GM19463 (cell line): ENCODE results near the gene DOCK10.

Experiments used
- ATAC-seq: cut with Tn5 transposase; IDR thresholded peaks from one replicate; pipeline ENCODE4 v1.9.1; 2021; ENCODE audit warnings: mild to moderate bottlenecking, moderate library complexity; ENCODE audit not compliant: unreplicated experiment

Gene DOCK10

DNA sequence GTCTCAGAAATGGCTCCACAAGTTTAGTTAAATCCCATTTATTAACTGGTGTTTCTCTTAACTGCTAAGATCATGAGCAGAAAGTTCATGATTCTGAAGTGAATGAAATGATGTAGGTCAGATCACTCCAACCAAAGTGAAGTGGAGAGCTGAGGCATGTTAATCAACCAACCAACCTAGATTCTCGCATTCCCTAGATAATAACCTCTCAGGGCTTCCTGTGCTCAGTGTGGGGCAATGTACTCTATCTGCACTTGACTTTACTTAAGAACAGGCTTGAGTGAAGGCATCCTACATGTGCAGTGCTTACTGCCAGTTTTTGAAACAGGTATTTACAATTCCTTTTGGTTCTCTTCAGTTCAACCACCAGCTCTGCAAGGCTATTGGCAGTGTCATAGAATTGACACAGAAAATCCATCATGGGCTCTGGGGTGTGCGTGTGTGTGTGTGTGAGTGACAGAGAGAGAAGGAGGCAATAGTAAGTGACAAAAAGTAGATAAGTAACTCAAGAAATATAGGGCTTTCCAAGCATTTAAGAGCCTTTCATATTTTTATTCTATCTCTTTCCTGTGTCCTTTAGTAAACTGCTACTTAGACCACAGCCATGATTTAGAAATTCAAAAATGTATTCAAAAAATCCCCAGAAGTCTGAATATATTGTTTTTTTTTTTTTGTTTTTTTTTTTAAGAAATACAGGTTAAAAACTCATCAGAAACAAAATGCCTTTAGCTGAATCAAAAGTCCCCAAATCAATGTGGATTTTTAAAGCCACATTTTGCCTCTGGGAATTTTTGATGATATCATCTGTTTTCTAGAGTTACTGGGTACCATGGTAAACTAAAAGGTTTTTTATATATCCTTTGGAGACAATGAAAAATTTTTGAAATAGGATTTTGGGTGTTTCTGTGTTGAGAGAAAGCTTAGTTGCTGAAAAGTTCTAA is 28.6 kb downstream of the DOCK10 start:
- ATAC-seq = no peak

DNA sequence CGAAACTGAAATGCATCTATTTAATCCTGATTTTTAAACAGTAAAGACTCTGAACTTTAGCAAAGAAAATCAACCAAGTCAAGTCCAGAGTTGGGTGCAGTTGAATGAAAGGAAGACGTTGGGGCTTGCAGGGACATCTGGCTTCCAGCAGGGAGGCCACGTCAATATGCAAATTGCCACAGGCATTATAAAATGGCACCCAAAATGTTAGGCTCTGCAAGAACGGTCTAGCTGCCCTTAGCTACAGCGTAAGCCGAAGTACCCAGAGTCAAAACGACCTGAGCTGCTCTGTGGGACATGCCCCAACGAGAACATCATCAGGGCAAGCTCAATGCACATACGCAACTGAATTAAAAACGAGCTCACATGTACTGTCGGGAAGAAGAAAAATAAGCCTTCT is 30.7 kb downstream of the DOCK10 start:
- ATAC-seq = no peak

- ATAC-seq = no peak
Observed at GRCh38 chr2:225010804-225011203, 31.5 kb downstream of the DOCK10 start.

DNA sequence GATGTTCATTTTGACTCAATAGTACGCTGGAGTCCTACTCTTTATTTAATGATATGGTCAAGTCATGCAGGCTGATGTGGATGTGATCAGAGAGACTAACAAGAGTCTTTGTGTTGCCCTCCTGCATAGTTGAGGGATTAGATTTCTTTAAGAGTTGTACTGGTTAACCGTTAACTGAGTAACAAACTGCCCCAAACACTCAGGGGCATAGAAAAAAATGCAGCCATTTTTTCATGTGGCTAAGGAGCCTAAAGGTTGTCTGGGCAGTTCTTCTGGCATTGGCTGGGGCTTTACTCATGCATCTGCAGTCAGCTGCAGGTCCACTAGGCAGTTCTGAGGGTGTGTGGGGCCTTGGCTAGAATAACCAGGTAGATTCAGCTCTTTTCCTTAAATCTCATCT is 32.5 kb downstream of the DOCK10 start:
- ATAC-seq = no peak

- ATAC-seq = no peak
Observed at GRCh38 chr2:225008935-225009334, 33.3 kb downstream of the DOCK10 start.

- ATAC-seq = peak; percentile 64
Observed at GRCh38 chr2:225008179-225008856, 34.0 kb downstream of the DOCK10 start.

GRCh38 chr2:225006730-225007129 is 35.5 kb downstream of the DOCK10 start:
- ATAC-seq = no peak

GRCh38 chr2:225004597-225004996 is 37.7 kb downstream of the DOCK10 start:
- ATAC-seq = no peak

DNA sequence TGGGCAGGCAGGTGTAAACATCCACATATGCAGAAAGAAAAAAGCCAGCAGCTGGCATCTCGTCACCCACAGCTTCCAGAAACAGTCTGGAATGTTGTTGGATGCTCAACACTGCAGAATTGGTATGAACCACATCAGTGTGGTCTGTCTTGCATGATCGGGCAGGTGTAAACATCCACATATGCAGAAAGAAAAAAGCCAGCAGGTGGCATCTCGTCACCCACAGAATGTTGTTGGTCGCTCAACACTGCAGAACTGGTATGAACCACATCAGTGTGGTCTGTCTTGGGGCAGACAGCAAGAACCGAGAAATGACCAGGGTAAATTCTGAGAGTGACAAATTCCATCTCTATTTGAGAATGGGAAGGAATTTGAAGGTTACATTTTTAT is 39.6 kb downstream of the DOCK10 start:
- peak; percentile 96 for ATAC-seq

GRCh38 chr2:225002039-225002655 is 40.1 kb downstream of the DOCK10 start:
- ATAC-seq = peak; percentile 40

GRCh38 chr2:224999754-225000153 is 42.5 kb downstream of the DOCK10 start:
- ATAC-seq = no peak

GRCh38 chr2:224999321-224999720 is 42.9 kb downstream of the DOCK10 start:
- no peak for ATAC-seq

GRCh38 chr2:224997802-224998201 is 44.5 kb downstream of the DOCK10 start:
- no peak for ATAC-seq

DNA sequence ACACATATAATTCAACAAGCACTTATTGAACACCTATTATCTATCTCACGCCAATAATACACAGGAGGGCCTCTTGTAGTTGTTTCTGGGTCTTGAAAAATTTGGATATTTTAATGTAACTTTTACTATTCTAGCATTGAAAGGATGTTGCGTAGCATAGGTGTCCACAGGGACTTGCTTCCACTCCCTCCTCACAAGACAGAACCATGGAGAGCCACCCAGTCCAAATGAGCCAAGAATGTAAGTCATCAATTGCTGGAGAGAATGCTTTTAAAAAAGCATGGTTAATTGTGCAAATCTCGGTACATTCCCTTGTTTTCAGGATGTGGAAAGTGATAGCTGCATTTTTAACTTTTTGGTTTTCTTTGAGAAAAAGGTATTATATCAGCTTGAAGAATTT is 46.8 kb downstream of the DOCK10 start:
- no peak for ATAC-seq

DNA sequence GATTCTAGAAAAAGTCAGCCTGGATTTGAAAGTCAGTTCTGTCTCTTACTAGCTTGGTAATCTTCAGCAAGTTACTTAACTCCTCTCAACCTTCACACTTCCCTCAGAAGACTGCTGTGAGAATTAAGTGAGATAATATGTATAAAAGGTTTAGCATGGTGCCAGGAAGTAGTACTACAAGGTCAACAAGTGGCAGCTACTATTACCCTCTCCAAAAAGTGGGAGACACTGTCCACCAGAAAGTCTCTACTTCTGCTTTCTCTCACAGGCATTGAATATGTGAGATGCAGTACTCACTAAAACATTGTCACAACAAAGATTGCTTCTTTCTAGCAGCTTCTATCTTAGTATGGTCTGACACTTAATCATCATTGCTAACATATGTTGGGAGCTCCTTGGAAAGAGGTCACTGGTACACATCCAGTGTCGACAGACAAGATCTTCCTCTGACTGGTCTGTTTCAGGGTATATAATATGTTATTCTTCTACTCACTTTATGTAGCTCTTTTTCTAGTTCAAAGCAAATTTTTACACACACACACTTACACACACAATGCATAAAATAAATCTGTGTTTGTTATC is 47.9 kb downstream of the DOCK10 start:
- no peak for ATAC-seq

DNA sequence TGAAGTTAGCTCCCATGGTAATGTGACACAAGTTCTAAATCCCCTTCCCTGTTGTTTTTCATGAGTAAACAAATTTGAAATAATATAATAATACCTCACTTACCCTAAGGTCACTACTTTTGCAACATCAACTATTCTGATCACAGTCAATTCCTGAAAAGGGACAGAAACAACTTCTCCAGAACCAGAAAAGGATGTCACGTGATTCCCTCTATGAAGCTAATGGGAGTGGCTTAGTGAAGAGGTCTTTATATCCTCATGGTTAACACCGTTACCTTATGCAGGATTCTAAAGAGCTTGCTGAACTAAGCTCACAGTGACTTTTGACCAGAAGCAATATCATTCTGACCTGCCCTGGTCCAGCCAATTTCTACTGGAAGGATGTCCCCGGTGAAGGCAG is 51.6 kb downstream of the DOCK10 start:
- ATAC-seq = no peak

DNA sequence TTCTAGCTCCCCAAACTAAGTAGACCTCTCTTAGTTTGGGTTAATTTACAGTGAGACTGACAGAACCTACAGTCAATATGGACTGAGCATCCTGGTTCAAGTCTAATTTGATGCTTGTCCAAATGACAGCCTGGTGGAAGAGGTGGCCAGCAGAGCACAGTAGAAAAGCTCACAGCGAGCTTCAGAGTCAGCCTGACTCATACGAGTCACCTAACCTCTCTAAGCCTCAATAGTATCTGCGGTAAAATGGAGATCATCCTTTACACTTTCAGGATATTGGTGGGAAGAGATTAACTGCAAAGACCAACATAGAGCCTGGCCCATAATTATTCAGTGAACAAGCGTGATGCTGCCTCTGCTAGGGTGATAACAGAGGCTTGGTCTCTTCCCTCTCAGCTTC is 54.5 kb downstream of the DOCK10 start:
- no peak for ATAC-seq

- no peak for ATAC-seq
Observed at GRCh38 chr2:224986477-224986876, 55.8 kb downstream of the DOCK10 start.

GRCh38 chr2:224984637-224985036 is 57.6 kb downstream of the DOCK10 start:
- ATAC-seq = peak; percentile 45

DNA sequence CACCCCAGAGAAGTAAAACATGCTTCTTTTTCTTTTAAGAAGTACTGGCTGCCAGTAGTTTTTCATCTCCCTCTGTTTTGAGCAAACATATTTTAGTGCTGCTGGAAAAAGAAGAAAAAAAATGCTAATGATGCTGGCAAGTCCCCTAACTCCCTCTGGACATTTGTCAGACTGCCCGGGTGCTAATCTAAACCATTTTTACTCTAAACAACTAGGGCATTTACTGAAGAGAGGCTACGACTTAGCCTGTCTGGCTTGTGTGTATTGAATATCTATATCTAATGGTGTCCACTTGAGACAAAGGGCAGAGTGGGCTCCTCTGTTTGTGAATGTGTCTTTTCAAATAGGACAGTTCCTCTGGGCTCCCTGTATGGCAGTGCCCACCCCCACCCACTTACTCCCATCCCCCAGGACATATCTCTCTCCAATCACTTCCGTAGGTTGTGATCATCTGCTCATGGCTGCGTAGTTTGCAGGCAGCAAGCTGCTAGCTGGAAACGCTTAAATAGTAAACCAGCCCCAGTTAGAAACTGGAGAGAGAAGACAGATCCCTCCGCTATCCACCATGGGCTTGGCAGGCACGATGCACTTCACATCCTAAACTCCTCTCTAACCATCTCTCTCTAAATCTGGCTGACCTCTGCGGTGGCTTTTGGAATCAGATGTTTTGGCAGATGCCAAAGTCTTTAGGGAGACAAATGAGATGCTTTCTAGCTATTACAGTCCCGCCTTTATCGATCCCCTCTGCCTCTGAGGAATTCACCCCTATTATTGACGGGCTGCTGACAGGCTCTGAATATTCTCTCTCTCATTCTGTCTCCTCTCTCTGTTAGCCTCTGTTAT is 58.3 kb downstream of the DOCK10 start:
- ATAC-seq = no peak
